PC-9 (cell line): ENCODE data around the gene RAB11B. TPM values are rescaled to one million over a fixed set of nuclear protein-coding genes. Genes with fewer than 3 reads are reported as not detected.
"Not testable (repeated sequence)": the region's sequence is repeated elsewhere in the genome, so short reads cannot be mapped to it uniquely, and the experiment has no call there.

Experiments
- BruUV-seq: library from RNA; stranded (reverse); fragments of 400-500 nt; replicated peaks from 2 replicates; lab custom pipeline; 2021; lab: Mats Ljungman, UMichigan
- CTCF ChIA-PET: fragments of 300-600 bp; sonication (Branson Sonifier 250); formaldehyde crosslinking; loops from one replicate; lab custom pipeline; 2022; ENCODE audit warnings: antibody characterized with exemption; lab: Charles Lee
- POLR2A ChIA-PET: fragments of 300-600 bp; sonication (Branson Sonifier 250); formaldehyde crosslinking; loops from one replicate; lab custom pipeline; 2022; ENCODE audit warnings: antibody characterized with exemption; ENCODE audit not compliant: unreplicated experiment; lab: Charles Lee
- DNase-seq, 2 experiments: peaks; one replicate each; pipeline versions ENCODE4 v3.0.0 to v3.0.0-alpha.2; 2015 to 2022; ENCODE audit warnings: mixed read lengths in 1 of 2
- H2AFZ ChIP-seq: fragments of 200-600 bp; sonication (generic); 2 replicates; pipeline ENCODE4 v1.8.1; 2017; ENCODE audit warnings: antibody characterized with exemption
- H3F3A ChIP-seq: fragments of 200-600 bp; sonication (generic); 2 replicates; pipeline ENCODE4 v1.8.1; 2017; ENCODE audit warnings: antibody characterized with exemption, mild to moderate bottlenecking, low read depth; ENCODE audit not compliant: insufficient read depth
- H3K27ac ChIP-seq: fragments of 200-600 bp; sonication (generic); 2 replicates; pipeline ENCODE4 v1.6.1; 2016; ENCODE audit warnings: mixed run types
- H3K27me3 ChIP-seq: fragments of 200-600 bp; sonication (generic); 2 replicates; pipeline ENCODE4 v1.6.1; 2016; ENCODE audit warnings: low read depth, mixed run types; ENCODE audit not compliant: insufficient read depth
- H3K36me3 ChIP-seq: fragments of 200-600 bp; sonication (generic); 2 replicates; pipeline ENCODE4 v1.6.1; 2016; ENCODE audit warnings: low read depth, mixed run types
- H3K4me1 ChIP-seq: fragments of 200-600 bp; sonication (generic); replicated peaks from 2 replicates; pipeline ENCODE4 v1.6.1; 2016; ENCODE audit warnings: mixed run types; ENCODE audit not compliant: insufficient read depth
- H3K4me2 ChIP-seq: fragments of 200-600 bp; sonication (generic); 2 replicates; pipeline ENCODE4 v1.6.1; 2017; ENCODE audit warnings: mixed run types
- H3K4me3 ChIP-seq: fragments of 200-600 bp; sonication (generic); 2 replicates; pipeline ENCODE4 v1.6.1; 2016; ENCODE audit warnings: mixed run types
- H3K79me2 ChIP-seq: fragments of 200-600 bp; sonication (generic); 2 replicates; pipeline ENCODE4 v1.6.1; 2017; ENCODE audit warnings: low read depth, mixed run types
- H3K9me2 ChIP-seq: fragments of 200-600 bp; sonication (generic); 2 replicates; pipeline ENCODE4 v1.8.1; 2017; ENCODE audit warnings: mild to moderate bottlenecking; ENCODE audit not compliant: insufficient read depth
- H3K9me3 ChIP-seq: fragments of 200-600 bp; sonication (generic); 2 replicates; pipeline ENCODE4 v1.8.1; 2016; ENCODE audit warnings: low read depth; ENCODE audit not compliant: insufficient read depth
- H4K20me1 ChIP-seq: fragments of 200-600 bp; sonication (generic); 2 replicates; pipeline ENCODE4 v1.8.1; 2017; ENCODE audit not compliant: insufficient read depth
- CTCF ChIP-seq: fragments of 200-600 bp; sonication (generic); conservative IDR thresholded peaks from 2 replicates; pipeline ENCODE4 v1.6.1; 2017; ENCODE audit warnings: mixed run types, antibody characterized with exemption, mild to moderate bottlenecking, moderate library complexity
- EZH2 ChIP-seq: fragments of 200-600 bp; sonication (generic); IDR thresholded peaks from 2 replicates; pipeline ENCODE4 v1.8.0; 2017; ENCODE audit warnings: antibody characterized with exemption, low read depth
- intact Hi-C: fragments of 100-400 bp; cut with micrococcal nuclease; formaldehyde crosslinking; loops from one replicate; pipeline ENCODE4 v1.10.0; 2022; ENCODE audit not compliant: unreplicated experiment
- total RNA-seq: library from RNA; stranded (reverse); gene quantifications from 2 replicates; pipeline ENCODE4 v1.2.3, GENCODE V29; 2021

Gene RAB11B
- total RNA-seq, 1 experiment from 2014 or later: 126 TPM

DNA sequence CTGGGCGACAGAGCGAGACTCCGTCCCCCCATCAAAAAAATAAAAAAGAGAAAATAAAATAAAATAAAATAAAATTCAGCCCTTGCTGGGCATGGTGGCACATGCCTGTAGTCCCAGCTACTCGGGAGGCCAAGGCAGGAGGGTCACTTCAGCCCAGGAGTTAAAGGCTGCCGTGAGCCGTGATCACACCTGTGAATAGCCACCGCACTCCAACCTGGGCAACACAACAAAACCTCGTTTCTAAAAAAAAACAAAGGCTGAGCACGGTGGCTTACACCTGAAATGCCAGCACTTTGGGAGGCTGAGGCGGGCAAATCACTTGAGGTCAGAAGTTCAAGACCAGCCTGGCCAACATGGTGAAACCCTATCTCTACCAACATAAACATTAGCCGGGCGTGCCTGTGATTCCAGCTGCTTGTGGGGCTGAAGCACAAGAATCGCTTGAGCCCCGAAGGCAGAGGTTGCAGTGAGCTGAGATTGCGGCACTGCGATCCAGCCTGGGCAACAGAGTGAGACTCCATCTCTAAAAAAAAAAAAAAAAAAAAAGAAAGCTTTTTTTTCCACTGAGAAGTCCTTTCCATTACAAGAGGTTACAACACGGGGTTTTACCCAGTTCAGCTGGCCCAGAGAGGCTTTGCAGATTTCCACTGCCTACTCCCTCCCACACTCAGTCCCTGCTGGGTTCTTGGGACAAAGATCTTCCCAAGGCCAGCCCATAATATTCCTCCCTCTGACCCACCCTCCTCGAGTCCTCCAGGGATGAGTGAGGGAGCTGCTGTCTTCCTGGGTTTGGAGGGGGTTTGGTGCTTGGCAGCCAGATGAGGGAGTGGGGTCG lies 19.8 kb upstream of the RAB11B start:
- Histone ChIP-seq H3F3A (peaks cover 15% of the 10 kb centered on the region; the same call in 1 of the 2 replicates), H2AFZ (no peak overlapping the region), H3K4me2 (no peak overlapping the region), H4K20me1 (no peaks in the 10 kb centered on the region), H3K36me3 (no peaks in the 10 kb centered on the region), H3K27me3 (no peaks in the 10 kb centered on the region), H3K9me3 (no peaks in the 10 kb centered on the region), H3K79me2 (no peaks in the 10 kb centered on the region), H3K9me2 (no peaks in the 10 kb centered on the region), H3K4me1 (peaks cover 21% of the 10 kb centered on the region), H3K4me3 (no peak overlapping the region), H3K27ac (no peak overlapping the region)
- intact Hi-C loops: no loop called here
- ChIA-PET POLR2A (interaction anchor here (0.6 kb wide), 1 partner anchor 75 kb away, joined by 16 read pairs; no protein-coding TSS in a partner anchor), CTCF (no interaction called here)
- BruUV-seq: no TSS peak
- DNase-seq: no peak
- TF ChIP-seq EZH2 (no peak), CTCF (no peak)

GRCh38 chr19:8371011-8371804 lies 19.0 kb upstream of the RAB11B start:
- intact Hi-C loops: no loop called here
- H3K36me3 ChIP-seq: no peaks in the 10 kb centered on the region
- no peak overlapping the region for H3K27ac ChIP-seq
- no peak overlapping the region for H3K4me3 ChIP-seq
- H3K79me2 ChIP-seq: no peaks in the 10 kb centered on the region
- no peak overlapping the region for H3K4me2 ChIP-seq
- POLR2A ChIA-PET: interaction anchor here (0.6 kb wide), 1 partner anchor 76 kb away, joined by 16 read pairs; no protein-coding TSS in a partner anchor
- H3K27me3 ChIP-seq: no peaks in the 10 kb centered on the region
- H3K4me1 ChIP-seq: peaks cover 19% of the 10 kb centered on the region
- no peaks in the 10 kb centered on the region for H4K20me1 ChIP-seq
- peaks cover 7% of the 10 kb centered on the region; the same call in 1 of the 2 replicates for H3F3A ChIP-seq
- BruUV-seq: no TSS peak
- CTCF ChIA-PET: no interaction called here
- no peak for DNase-seq
- no peaks in the 10 kb centered on the region for H3K9me3 ChIP-seq
- no peak overlapping the region for H2AFZ ChIP-seq
- TF ChIP-seq EZH2 (no peak), CTCF (no peak)
- H3K9me2 ChIP-seq: no peaks in the 10 kb centered on the region

GRCh38 chr19:8373867-8374813 lies 16.0 kb upstream of the RAB11B start:
- no TSS peak for BruUV-seq
- no peak for DNase-seq
- H2AFZ ChIP-seq: no peak overlapping the region
- no peaks in the 10 kb centered on the region for H3K79me2 ChIP-seq
- TF ChIP-seq CTCF: no peak
- TF ChIP-seq EZH2: no peak
- H3K27me3 ChIP-seq: no peaks in the 10 kb centered on the region
- no peaks in the 10 kb centered on the region; the same call in 1 of the 2 replicates for H3K4me1 ChIP-seq
- H3K4me2 ChIP-seq: no peak overlapping the region
- H3F3A ChIP-seq: no peaks in the 10 kb centered on the region
- no peaks in the 10 kb centered on the region for H3K9me3 ChIP-seq
- no peaks in the 10 kb centered on the region for H3K36me3 ChIP-seq
- intact Hi-C loops: no loop called here
- H3K27ac ChIP-seq: no peak overlapping the region
- POLR2A ChIA-PET: no interaction called here
- no peak overlapping the region for H3K4me3 ChIP-seq
- H4K20me1 ChIP-seq: no peaks in the 10 kb centered on the region
- no peaks in the 10 kb centered on the region for H3K9me2 ChIP-seq
- CTCF ChIA-PET: no interaction called here

DNA sequence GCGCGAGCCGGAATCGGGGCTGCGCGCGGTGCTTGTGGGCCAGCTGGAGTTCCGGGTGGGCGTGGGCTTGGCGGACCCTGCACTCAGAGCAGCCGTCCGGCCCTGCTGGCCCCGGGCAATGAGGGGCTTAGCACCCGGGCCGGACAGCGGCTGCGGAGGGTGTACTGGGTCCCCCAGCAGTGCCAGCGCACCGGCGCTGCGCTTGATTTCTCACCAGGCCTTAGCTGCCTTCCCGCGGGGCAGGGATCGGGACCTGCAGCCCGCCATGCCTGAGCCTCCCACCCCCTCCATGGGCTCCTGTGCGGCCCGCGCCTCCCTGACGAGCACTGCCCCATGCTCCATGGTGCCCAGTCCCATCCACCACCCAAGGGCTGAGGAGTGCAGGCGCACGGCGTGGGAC lies 14.4 kb upstream of the RAB11B start:
- H4K20me1 ChIP-seq, H3K36me3 ChIP-seq, POLR2A ChIA-PET, H3K79me2 ChIP-seq, H3K9me3 ChIP-seq, H3K4me3 ChIP-seq, H3K4me2 ChIP-seq, CTCF ChIA-PET, H3K9me2 ChIP-seq, H3K27ac ChIP-seq, DNase-seq, H3K4me1 ChIP-seq, H3K27me3 ChIP-seq, H3F3A ChIP-seq, H2AFZ ChIP-seq, intact Hi-C loops, BruUV-seq: not testable (repeated sequence)
